Heart right ventricle (tissue), 16 donors: Measurements from ENCODE around the gene CA10. TPM values are rescaled to one million over a fixed set of nuclear protein-coding genes. Genes with fewer than 3 reads are reported as not detected.

ENCODE experiments used
- ATAC-seq, 8 donors: fragments of 200-7000 bp; cut with Tn5 transposase; one replicate each; pipeline ENCODE4 v1.9.1; 2020; ENCODE audit warnings: mild to moderate bottlenecking in 8 of 8, moderate library complexity in 8 of 8, moderate number of reproducible peaks in 1 of 8
- DNase-seq, 2 donors: peaks; one replicate each; pipeline ENCODE4 v3.0.0-alpha.2; 2020
- H3K27ac ChIP-seq, 10 donors: fragments of 200-600 bp; sonication (generic) in 2 of 10; one replicate each; pipeline versions ENCODE4 v1.5.0 to v1.8.0; 2020 to 2022; ENCODE audit warnings: mild to moderate bottlenecking in 3 of 10
- H3K27me3 ChIP-seq, 7 donors: fragments of 200-600 bp; one replicate each; pipeline ENCODE4 v1.8.0; 2021 to 2022; ENCODE audit warnings: mild to moderate bottlenecking in 2 of 7
- H3K36me3 ChIP-seq, 9 donors: fragments of 200-600 bp; sonication (generic) in 1 of 9; one replicate each; pipeline versions ENCODE4 v1.5.0 to v1.8.0; 2020 to 2022; ENCODE audit warnings: mild to moderate bottlenecking in 2 of 9
- H3K4me1 ChIP-seq, 9 donors: fragments of 200-600 bp; sonication (generic) in 1 of 9; one replicate each; pipeline versions ENCODE4 v1.5.0 to v1.8.0; 2020 to 2022; ENCODE audit warnings: mild to moderate bottlenecking in 4 of 9
- H3K4me3 ChIP-seq, 10 donors: fragments of 200-600 bp; sonication (generic) in 2 of 10; one replicate each; pipeline versions ENCODE4 v1.5.0 to v1.8.0; 2020 to 2022; ENCODE audit warnings: mild to moderate bottlenecking in 7 of 10, moderate library complexity in 2 of 10
- H3K9me3 ChIP-seq, 11 donors: fragments of 200-600 bp in 10 of 11; sonication (generic) in 2 of 11; one replicate each; pipeline versions ENCODE4 v1.5.0 to v1.8.0; 2013 to 2022; ENCODE audit warnings: mild to moderate bottlenecking in 2 of 11, control low read depth in 1 of 11, moderate library complexity in 1 of 11
- WGBS, 2 donors: extraction: QIAGEN DNeasy Blood & Tissue Kit; methylation state at CpG; one replicate each; pipeline ENCODE4 v1.1.7; 2013; ENCODE audit warnings: inconsistent platforms in 1 of 2; 5-methylcytosine and 5-hydroxymethylcytosine counted together
- intact Hi-C, 10 donors: fragments of 100-400 bp; cut with DNase I; formaldehyde crosslinking; loops; one replicate each; pipeline versions ENCODE4 v1.11.1 to v1.14.2; 2022
- polyA plus RNA-seq, 2 donors: library from polyadenylated mRNA; stranded (reverse); fragments of 200-250 nt; gene quantifications; one replicate each; pipeline ENCODE4 v1.2.3, GENCODE V29; 2013
- total RNA-seq, 10 donors: library from RNA; stranded (reverse); fragmentation: NEBNext Ultra II Directional in 3 of 10; extraction: Animal tissue kit (Norgen Biotek cat#: 25700) in 3 of 10; gene quantifications; one replicate each; pipeline versions ENCODE4 v1.2.1 to v1.2.4, GENCODE V29; 2021 to 2023
- TF ChIP-seq, protein P1 (sequence below), 9 donors: fragments of 200-600 bp; sonication (generic) in 2 of 9; IDR thresholded peaks; one replicate each; pipeline versions ENCODE4 v1.5.0 to v1.8.0; 2021 to 2022; ENCODE audit warnings: antibody characterized with exemption in 9 of 9, mild to moderate bottlenecking in 5 of 9, moderate library complexity in 1 of 9
- donor health status: Arrhythmogenic right ventricular cardiomyopathy.
- donor health status: ischemic (EF 13 %, LVEDD 7.1; RV severe dilation, severe dysfunction).
- donor health status: healthy with polysubstance abuse.
- donor health status: DM: no; HTN: yes; CAD: no.
- donor health status: DM: no; HTN: no; CAD: no.
- donor health status: ischemic (EF 25% LVEDD 6.9; RV normal size, moderate dysfunction).
- donor health status: ischemic (EF 25% LVEDD 5.7; RV mildly dilated, moderate dysfunction).
- donor health status: healthy.
- donor health status: DM: yes; HTN: yes; CAD: no.
- donor health status: Ischemic cardiomyopathy.
- donor health status: ischemic (EF 35%, LVEDD 5.7; RV mildly dilated, moderate dysfunction).
- donor health status: nonischemic (EF 11% LVEDD 7.7; RV severe dilation, severe dysfunction).
- donor health status: DM: yes; HTN: yes; CAD: no.
- donor health status: PGD.
- donor health status: ischemic (EF 29% LVEDD 5.4; RV normal size, mild dysfunction).
- donor health status: nonischemic (EF 23%, LVEDD 6.1; RV moderate dilation, normal function).

The CA10 gene
- total and polyA plus RNA-seq, 12 donors: not detected

GRCh38 chr17:51585514-51586104 lies 572.9 kb downstream of the CA10 start:
- no peak for DNase-seq
- Histone ChIP-seq H3K27me3 (peaks cover 0 to 11% (median 0%) of the 10 kb centered on the region in 7 donors), H3K4me3 (no peak overlapping the region), H3K36me3 (no peaks in the 10 kb centered on the region), H3K4me1 (no peaks in the 10 kb centered on the region), H3K27ac (no peak overlapping the region), H3K9me3 (peaks cover 0 to 26% (median 6%) of the 10 kb centered on the region in 11 donors)
- ATAC-seq: no peak
- TF ChIP-seq, protein P1, sequence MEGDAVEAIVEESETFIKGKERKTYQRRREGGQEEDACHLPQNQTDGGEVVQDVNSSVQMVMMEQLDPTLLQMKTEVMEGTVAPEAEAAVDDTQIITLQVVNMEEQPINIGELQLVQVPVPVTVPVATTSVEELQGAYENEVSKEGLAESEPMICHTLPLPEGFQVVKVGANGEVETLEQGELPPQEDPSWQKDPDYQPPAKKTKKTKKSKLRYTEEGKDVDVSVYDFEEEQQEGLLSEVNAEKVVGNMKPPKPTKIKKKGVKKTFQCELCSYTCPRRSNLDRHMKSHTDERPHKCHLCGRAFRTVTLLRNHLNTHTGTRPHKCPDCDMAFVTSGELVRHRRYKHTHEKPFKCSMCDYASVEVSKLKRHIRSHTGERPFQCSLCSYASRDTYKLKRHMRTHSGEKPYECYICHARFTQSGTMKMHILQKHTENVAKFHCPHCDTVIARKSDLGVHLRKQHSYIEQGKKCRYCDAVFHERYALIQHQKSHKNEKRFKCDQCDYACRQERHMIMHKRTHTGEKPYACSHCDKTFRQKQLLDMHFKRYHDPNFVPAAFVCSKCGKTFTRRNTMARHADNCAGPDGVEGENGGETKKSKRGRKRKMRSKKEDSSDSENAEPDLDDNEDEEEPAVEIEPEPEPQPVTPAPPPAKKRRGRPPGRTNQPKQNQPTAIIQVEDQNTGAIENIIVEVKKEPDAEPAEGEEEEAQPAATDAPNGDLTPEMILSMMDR (IDR thresholded peaks at IDR 0.05): peak; percentile 16 to 68 (median 44)
- intact Hi-C loops: loop anchor here in 4 of 10 donors (5.0 to 10.0 kb wide), 4 partner anchors 147 to 519 kb away; no protein-coding TSS in a partner anchor
- 26% methylated on average over 4 of the region's 4 CpGs for WGBS, 2 donors

DNA sequence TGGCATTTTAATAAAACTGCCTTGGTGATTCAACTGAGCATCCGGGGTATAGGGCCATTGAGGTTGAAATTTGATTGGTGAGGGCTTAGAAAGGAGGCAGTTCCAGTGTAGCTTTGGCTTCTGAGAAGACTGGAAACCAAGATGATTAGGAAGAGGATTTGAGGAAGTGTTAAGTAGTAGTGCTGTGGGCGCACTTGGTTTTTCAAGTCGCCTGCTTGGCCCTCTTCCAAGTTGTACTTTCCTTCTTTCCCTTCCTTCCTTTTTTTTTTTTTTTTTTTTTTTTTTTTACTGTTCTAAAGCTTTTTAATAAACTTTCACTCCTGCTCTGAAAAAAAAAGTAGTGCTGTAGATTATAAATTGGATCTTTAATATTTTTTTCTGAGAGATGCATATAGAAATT lies 577.6 kb downstream of the CA10 start:
- Histone ChIP-seq H3K4me1 (no peaks in the 10 kb centered on the region), H3K27ac (no peak overlapping the region), H3K36me3 (no peaks in the 10 kb centered on the region), H3K9me3 (peaks cover 0 to 51% (median 9%) of the 10 kb centered on the region in 11 donors), H3K27me3 (no peaks in the 10 kb centered on the region), H3K4me3 (no peak overlapping the region)
- TF ChIP-seq, protein P1 (IDR thresholded peaks at IDR 0.05): no peak
- DNase-seq (no peak), ATAC-seq (no peak)
- WGBS, 2 donors: 65 to 76% methylated on average over 3 of the region's 3 CpGs
- intact Hi-C loops: loop anchor here in 3 of 10 donors (10.0 kb wide), 3 partner anchors 154 to 524 kb away; no protein-coding TSS in a partner anchor
